IPS DF 4.7 (cell line): ENCODE results near the gene NSRP1.
"Not testable (repeated sequence)": the region's sequence is repeated elsewhere in the genome, so short reads cannot be mapped to it uniquely, and the experiment has no call there.

Experiments
- DNase-seq: peaks from one replicate; pipeline ENCODE4 v3.0.0-alpha.2; 2013; ENCODE audit warnings: low spot score; ENCODE audit errors: extremely low read depth

The NSRP1 gene

DNA sequence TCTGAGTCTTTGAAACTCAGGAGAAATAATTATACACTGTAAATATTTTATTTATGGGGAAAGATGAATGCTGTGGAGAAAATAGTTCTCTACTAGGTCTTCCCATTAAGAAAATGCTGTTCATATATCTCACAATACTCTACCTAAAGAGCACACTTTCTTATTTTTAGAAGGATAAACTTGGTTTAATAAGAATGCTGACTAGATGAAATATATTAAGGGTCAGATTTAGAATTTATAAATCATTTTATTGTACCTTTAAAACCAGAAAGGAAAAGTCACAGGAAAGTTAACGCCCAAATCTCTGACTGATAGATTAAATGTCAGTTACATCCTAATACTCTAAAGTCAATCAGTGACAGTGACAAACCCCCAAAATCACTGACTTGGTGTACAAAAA, 70.1 kb downstream of the NSRP1 start:
- DNase-seq: no peak

- no peak for DNase-seq
Measured at GRCh38 chr17:30187573-30187972, 71.0 kb downstream of the NSRP1 start.

- DNase-seq: no peak
Measured at GRCh38 chr17:30188211-30188939, 71.8 kb downstream of the NSRP1 start.

DNA sequence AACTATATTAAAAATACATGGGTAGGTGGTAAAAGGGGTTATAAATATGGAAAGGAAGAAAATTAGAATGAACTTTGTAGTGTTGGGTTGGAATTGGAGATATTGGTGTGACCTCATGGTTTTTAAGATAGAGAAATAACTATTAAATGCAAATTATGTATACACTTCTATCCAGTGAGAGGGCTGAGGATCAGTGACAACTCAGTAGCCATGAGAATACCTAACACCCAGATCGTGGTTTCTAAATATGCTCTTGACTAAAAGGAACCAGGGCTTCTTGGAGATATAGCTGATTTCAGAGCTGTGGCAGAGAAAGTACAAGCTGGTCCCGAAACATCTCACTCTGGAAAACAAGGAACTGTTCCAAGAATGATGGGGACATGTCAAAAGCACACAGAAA, 74.5 kb downstream of the NSRP1 start:
- no peak for DNase-seq

- no peak for DNase-seq
Measured at GRCh38 chr17:30196504-30196903, 79.9 kb downstream of the NSRP1 start.

- no peak for DNase-seq
Measured at GRCh38 chr17:30197416-30197815, 80.8 kb downstream of the NSRP1 start.

DNA sequence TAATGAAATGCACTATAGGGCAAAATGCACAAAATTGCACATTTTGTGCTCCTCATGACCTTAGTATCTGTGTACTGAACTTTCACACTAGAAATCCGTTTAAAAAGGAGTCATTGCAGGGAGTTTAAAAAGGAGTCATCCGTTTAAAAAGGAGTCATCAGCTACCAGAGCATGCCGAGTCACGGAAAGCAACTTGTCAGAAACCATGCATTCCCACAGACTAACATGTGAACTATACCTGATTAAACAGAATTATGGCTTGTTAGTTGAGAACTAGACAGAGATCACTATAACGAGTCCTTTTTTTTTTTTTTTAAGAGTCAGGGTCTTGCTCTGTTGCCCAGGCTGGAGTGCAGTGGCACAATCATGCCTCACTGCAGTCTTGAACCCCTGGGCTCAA, 83.0 kb downstream of the NSRP1 start:
- no peak for DNase-seq

DNA sequence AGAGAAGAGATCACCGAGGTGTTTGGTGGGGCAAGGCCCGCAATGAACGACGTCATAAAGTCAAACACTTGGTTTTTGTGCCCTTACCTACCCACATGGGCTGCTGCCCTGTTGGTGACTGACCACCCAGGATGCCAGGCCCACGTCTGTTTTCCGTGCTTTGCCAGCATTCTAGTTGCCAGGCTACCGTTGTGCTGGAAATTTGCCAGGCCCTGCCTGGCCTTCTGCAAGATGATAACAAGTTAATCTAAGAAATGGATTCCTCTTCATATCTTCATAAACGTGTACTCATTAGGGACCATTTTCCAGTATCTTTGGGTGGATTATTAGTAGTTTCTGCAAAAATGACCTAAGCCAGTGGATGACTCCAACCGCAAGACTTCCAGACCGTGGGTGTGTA, 83.5 kb downstream of the NSRP1 start:
- DNase-seq: no peak

GRCh38 chr17:30200656-30201055, 84.0 kb downstream of the NSRP1 start:
- not testable (repeated sequence) for DNase-seq

- no peak for DNase-seq
Measured at GRCh38 chr17:30203471-30203981, 86.9 kb downstream of the NSRP1 start.

DNA sequence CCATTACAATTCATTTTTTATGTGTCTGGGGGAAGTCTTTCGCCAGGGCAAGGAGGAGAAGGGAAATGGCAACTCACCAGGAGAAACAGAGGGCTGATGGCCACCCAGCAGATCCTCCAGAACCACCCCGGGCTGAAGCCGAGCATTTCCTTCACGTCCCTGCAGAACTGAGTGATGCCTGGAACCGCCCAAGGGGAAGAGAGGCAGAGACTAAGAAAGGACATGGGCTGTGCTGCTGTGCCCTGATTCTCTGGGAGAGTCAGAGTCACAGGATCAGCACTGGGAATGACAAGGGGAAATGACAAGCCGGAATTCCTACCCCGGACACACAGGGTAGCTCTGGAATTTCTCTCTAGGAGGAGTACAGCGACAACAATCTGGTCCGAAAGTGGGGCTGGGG, 91.0 kb downstream of the NSRP1 start:
- no peak for DNase-seq

DNA sequence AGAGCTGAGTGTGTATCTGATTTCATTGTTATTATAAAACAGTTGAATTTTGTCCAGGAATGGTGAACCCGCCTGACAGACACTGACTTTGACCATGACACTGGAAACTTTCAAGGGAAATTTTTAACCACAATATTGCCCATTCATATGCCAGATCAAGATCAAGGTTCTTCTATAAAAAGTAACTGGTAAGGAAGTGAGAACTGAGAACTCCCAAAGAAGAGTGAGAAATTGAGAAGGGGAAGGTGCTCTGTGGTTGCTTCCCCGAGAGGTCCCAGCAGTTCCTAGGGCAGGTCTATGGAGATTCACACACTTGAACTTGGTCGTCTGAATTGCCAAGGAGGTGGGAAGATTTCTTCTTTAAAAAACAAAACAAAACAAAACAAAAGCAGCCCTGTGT, 91.6 kb downstream of the NSRP1 start:
- DNase-seq: no peak

GRCh38 chr17:30209930-30210329, 93.3 kb downstream of the NSRP1 start:
- no peak for DNase-seq

GRCh38 chr17:30210366-30210765, 93.8 kb downstream of the NSRP1 start:
- no peak for DNase-seq

GRCh38 chr17:30210901-30211300, 94.3 kb downstream of the NSRP1 start:
- no peak for DNase-seq

- DNase-seq: no peak
Measured at GRCh38 chr17:30211371-30211770, 94.8 kb downstream of the NSRP1 start.

DNA sequence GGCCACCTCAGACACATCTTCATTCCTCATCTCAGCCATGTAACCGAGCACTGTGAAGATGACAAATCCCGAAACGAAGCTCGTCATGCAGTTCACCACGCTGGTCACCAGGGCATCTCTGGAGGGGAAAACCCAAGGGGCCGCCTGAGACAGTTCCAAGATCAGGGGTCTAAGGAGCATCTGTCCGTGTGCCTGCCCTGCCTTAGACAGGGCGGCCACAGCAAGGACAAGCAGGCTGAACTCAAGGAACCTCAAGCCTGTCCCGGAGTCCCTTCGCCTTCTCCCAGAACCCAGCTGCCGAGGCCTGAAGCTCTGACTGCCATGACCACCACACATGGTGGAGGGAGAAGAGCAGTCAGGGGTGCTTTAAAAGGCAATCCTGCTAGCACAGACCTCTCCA, 96.1 kb downstream of the NSRP1 start:
- no peak for DNase-seq

DNA sequence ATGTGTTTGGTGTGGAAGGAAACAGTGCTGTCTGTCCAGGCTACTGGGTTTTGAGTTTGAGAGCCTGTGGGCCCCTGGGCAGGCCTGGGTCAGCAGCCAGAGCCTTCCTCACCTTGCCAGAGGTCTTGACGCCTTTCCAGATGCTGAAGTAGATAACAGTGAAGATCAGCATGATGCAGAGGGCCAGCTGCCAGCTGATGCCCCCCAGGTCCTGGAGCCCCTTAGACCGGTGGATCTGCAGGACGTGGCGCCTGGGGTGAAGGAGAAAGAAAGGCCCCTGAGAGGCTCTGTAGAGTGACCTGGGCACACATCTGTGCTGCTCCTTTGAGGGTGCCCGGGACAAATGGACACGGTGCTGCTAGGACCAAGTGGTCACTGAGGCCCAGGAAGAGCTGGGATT, 100.4 kb downstream of the NSRP1 start:
- no peak for DNase-seq

- no peak for DNase-seq
Measured at GRCh38 chr17:30217746-30218245, 101.2 kb downstream of the NSRP1 start.

- DNase-seq: no peak
Measured at GRCh38 chr17:30218799-30219198, 102.2 kb downstream of the NSRP1 start.

GRCh38 chr17:30219315-30219714, 102.7 kb downstream of the NSRP1 start:
- DNase-seq: no peak

DNA sequence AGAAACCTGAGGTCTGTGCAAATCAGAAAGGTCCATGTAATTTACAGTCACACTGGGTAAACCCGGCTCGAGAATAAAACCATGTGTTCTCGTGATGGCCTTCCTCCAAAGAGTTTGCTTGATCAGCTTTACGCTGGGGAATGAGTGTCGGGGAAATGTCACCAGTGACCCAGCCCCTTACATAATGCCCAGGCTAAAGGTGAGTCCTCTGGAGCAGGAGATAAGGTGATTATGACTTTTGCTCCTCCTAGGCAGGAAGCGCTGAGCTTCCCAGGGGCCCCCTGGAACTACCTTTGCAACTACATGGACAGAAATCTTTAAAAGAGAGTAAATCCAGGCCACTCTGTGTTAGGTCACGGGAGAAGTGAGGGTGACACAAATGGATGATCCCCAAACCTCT, 103.2 kb downstream of the NSRP1 start:
- DNase-seq: no peak

DNA sequence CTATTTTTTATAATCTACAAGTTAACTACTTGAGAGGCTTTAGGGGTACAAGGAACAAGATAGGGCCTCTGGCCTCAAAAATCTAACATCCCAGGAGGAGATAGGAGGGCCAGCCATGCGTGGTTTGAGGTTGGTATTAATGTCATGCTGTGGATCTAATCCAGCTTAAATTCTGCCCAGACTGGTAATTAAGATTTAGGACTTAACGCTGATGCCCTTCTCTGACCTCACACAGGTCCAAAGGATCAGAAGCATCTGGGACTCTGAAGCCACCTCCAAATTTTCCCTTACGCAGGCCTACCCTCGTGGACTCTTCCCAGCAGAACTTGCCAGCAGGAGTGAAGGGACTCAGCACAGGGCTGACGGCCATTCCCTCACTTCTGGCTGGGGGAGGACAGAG, 103.8 kb downstream of the NSRP1 start:
- no peak for DNase-seq
